Suppressor macrophage treated with lipopolysaccharide for 1 hour (primary cell): ENCODE results near the gene AIG1.
A peak's percentile ranks its signal among the peaks of the same experiment; 100 is the strongest.
"Not testable (repeated sequence)": the region's sequence is repeated elsewhere in the genome, so short reads cannot be mapped to it uniquely, and the experiment has no call there.

Experiments
- DNase-seq, 3 donors: peaks; one replicate each; pipeline ENCODE4 v3.0.0-alpha.2; 2020 to 2022

Gene AIG1

DNA sequence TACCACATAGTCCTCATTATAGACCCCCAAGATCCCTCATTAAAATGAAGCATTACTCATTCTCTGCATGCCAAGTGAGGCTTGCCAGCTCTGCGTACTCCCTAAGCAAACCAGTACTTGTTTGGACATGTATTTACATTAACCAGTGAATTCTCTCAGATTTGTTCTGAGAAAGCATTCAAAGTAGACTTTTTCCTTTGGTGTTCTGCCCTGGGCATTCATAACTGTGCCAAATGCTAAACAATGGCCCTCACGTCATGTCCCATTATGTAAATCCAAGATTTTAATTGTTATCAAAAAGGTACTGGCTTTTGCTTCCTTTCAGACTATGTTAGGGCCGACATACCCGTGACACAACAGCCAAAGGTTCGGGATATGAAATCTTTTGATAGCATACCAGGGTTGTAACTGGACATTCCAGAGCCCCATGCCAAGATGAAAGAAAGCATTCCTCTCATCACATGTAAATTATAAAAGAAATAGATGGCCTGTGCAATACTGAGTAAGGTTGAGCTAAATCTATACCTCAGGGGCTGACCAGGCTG is 225.6 kb downstream of the AIG1 start:
- no peak for DNase-seq

- DNase-seq = no peak
These were observed 228.2 kb downstream of the AIG1 start for GRCh38 chr6:143288923-143289322.

- DNase-seq = no peak
These were observed 229.5 kb downstream of the AIG1 start for GRCh38 chr6:143290206-143290605.

- no peak for DNase-seq
These were observed 232.8 kb downstream of the AIG1 start for GRCh38 chr6:143293523-143293922.

GRCh38 chr6:143294265-143294860 is 233.7 kb downstream of the AIG1 start:
- DNase-seq = no peak

- no peak for DNase-seq
These were observed 235.2 kb downstream of the AIG1 start for GRCh38 chr6:143295932-143296331.

- DNase-seq = no peak
These were observed 237.4 kb downstream of the AIG1 start for GRCh38 chr6:143298071-143298470.

GRCh38 chr6:143299253-143300166 is 238.8 kb downstream of the AIG1 start:
- no peak for DNase-seq

- no peak for DNase-seq
These were observed 240.5 kb downstream of the AIG1 start for GRCh38 chr6:143301188-143301587.

DNA sequence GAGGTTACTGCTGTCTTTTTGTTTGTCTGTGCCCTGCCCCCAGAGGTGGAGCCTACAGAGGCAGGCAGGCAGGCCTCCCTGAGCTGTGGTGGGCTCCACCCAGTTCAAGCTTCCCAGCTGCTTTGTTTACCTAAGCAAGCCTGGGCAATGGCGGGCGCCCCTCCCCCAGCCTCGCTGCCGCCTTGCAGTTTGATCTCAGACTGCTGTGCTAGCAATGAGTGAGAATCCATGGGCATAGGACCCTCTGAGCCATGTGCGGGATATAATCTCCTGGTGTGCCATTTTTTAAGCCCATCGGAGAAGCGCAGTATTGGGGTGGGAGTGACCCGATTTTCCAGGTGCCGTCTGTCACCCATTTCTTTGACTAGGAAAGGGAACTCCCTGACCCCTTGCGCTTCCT is 247.1 kb downstream of the AIG1 start:
- not testable (repeated sequence) for DNase-seq

GRCh38 chr6:143313163-143313562 is 252.5 kb downstream of the AIG1 start:
- DNase-seq = no peak

DNA sequence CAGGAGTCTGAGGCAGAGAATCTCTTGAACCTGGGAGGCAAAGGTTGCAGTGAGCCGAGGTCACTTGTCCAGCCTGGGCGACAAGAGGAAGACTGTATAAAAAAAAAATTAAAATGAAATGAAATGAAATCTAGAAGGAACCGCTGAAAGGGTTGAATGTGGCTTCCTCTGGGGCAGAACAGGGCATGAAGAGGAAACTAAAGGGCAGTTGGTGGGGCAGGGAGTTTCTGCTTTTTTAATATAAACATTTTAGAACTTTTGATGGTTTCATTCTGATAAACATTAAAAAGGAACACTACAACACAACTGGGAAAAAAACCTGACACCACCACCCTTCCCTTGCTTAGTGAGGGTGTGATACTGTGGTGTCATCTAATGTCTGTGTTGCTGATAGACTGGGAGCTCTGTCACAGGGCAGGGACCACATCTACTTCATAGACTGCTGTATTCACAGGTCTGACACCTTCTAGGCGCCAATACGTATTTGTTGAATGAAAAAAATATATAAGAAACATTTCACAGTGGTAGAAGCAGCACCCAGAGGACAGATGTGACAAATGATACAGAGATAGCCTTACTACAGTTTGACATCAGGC is 260.9 kb downstream of the AIG1 start:
- DNase-seq = no peak

- no peak for DNase-seq
These were observed 261.7 kb downstream of the AIG1 start for GRCh38 chr6:143322386-143322785.

DNA sequence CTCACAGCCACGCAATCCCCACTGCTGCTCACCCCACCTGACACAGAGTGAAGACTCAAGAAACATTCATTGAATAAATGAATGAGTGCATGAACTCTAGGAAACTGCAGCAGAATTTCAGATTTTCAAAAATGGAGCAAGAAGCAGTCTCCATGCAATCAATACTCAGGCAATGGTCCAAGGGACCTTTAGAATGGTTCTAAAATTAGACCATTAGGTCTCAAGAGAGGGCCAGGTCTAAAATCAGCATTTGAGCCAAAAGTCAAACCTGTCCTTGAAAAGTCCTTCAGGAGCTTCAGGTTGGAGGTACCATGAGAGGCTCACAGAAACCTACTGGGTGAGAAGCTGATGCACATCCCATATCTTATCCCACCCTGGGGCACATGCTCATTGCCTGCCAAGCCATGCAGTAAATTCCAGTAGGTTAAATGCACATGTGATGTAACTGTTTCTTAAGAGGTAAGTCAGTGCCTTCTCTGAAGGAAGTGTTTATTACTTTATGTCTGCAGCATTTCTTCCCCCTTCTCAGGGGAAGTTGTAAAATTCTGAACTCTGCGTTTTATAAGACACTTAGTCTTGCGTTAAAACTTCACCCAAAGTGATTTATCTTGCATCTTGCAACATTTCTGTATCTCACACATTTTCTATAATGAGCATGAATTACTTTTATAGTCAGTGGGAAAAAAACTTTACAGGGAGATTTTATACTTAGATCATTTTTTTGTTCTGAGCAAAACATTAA is 263.2 kb downstream of the AIG1 start:
- DNase-seq = peak in 1 of 3 donors; percentile 9

DNA sequence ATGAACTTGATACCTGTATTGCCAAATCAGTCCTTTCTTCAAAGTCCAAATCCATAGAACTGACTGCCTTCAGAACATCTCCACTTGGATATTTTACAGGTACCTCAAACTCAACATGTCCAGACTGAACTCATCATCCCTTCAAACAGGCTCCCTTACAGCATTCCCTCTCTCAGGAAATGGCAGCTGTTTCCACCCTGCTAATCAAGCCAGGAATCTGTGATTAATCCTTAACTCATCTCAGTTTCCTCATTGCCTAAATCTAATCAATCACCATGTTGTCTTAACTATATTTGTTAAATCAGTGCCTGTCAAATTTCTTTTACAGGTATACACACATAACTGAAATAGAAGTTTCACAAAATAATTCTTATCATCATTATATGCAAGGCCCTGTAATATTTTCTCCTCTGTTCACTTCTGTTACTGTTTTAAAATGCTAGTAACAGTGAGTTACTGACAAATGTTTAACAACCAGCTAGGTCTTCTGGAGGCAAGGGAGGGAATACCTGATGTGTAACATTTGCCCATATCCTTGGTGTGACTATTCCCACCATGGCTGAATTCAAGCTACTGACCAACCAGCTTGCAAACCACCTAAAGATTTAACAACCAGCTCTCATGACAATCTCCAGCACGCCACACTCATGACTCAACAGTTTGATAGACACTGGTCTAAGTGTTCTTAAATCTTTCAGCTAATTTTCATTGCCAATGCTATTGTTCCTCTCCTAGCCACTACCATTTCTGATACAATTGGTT is 264.9 kb downstream of the AIG1 start:
- no peak for DNase-seq

DNA sequence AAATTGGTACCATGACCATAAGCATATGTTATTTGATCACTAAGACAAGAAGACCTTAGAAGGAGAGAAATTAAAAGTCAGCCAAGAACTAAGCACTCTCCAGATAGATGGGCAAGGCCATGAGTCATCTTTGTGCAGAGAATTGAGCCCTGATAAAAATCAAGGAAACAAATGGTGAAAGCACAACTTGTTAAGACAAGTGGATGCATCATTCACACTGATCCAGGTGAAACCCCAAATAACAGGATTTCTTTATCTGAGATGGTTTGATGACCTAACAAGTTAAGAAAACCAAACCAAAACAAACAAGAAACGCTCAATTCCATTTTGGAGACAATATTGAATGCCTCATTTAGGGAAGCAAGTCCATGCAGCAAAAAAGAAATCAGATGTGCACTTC is 268.2 kb downstream of the AIG1 start:
- no peak for DNase-seq

GRCh38 chr6:143329323-143329722 is 268.6 kb downstream of the AIG1 start:
- no peak for DNase-seq

- no peak for DNase-seq
These were observed 270.7 kb downstream of the AIG1 start for GRCh38 chr6:143331362-143331761.

DNA sequence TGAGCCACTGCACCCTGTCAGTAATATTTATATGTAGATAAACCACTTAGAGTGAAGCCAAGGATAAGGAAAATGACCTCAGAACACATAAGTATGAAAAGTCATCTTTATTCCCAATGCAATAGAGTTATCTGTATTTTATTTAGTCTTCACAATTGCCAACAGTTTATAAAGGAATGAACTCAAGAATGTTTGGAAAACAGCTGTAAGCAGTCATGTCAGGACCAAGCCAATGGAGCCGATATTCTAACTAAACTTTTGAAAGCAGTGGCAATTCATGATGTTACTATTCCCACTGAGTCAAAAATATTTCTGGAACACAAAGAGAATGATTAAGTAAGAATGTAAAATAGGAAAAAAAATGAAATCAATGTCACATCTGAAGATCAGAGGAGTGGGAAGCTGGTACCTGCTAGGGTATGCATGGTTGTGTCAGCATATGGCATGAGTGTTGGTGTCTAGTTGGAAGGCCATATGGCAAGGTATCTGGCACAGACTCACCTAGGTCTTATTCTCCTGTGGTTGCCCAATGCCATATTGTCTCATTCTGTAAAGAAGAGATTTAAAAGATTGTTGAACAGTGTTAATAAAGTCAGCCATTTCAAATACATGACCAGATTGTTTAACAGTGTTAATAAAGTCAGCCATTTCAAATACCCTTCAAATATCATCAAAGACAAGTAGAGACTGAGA is 271.6 kb downstream of the AIG1 start:
- DNase-seq = no peak

- DNase-seq = no peak
These were observed 272.4 kb downstream of the AIG1 start for GRCh38 chr6:143333081-143333480.

DNA sequence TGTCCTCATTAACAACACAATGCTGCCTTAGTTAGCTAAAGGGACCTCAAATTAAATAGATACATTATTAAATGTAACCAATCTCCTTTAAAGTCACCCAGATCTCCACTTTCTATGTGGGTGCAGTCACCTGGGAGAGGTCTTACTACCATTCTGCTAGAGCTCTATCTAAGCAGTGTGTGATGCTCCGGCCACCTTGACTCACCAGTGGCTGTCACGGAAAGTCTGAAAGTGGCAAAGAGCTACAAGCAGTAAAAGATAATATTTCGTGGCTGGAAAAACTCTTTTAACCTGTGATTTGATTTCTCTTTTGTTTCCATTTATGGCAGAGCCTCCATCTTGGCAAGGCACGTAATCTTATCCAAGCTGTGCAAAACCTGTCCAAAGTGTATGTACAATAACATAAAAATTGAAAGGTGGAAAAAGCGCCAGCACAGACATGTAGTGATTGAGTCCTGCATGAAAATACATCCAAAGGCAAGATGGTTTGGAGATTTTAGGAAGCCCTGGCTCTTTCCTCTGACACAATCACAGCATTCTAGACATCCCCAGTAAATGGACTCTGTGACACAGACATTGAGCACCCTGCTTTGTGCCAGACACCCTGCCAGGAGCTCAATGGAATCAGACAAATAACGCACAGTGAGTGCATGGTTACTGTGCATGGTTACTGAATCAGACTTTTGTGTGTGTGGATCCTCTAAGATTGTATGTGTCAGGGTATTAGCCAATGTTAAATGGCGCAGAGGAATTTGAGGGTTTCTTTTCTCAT is 273.2 kb downstream of the AIG1 start:
- no peak for DNase-seq
